GM12878 (cell line): ENCODE results near the gene CTDP1. TPM values are rescaled to one million over a fixed set of nuclear protein-coding genes. Genes with fewer than 3 reads are reported as not detected.

Source experiments
- ATAC-seq: fragments of 200-7000 bp; cut with Tn5 transposase; 3 replicates; pipeline ENCODE4 v1.9.1; 2020; ENCODE audit warnings: mild to moderate bottlenecking, moderate library complexity
- BruUV-seq: library from RNA; stranded (reverse); fragments of 400-500 nt; replicated peaks from 2 replicates; lab custom pipeline; 2021; lab: Mats Ljungman, UMichigan
- CTCF ChIA-PET: fragments of 300-600 bp; sonication (Branson Sonifier 250); formaldehyde crosslinking; extraction: SDS; loops from one replicate; lab custom pipeline; 2021; ENCODE audit warnings: inconsistent platforms; lab: Yijun Ruan, JAX
- POLR2A ChIA-PET: fragments of 350-600 bp; formaldehyde crosslinking; extraction: SDS; loops from one replicate; lab custom pipeline; 2021; ENCODE audit warnings: inconsistent platforms; lab: Charles Lee
- RAD21 ChIA-PET: fragments of 300-600 bp; sonication (Branson Sonifier 250); formaldehyde crosslinking; loops from one replicate; lab custom pipeline; 2023; ENCODE audit warnings: antibody characterized with exemption; ENCODE audit not compliant: unreplicated experiment; lab: Charles Lee
- SMC1A ChIA-PET: fragments of 300-600 bp; sonication (Branson Sonifier 250); formaldehyde crosslinking; loops from one replicate; lab custom pipeline; 2023; ENCODE audit not compliant: unreplicated experiment, uncharacterized antibody; lab: Charles Lee
- DNase-seq: peaks from one replicate; pipeline ENCODE4 v3.0.0-alpha.2; 2011; ENCODE audit warnings: low read depth, low spot score
- FAIRE-seq: peaks from 3 replicates; lab custom pipeline; 2011; peaks lifted over from hg19 to GRCh38; lab: Jason Lieb, UNC
- H2AFZ ChIP-seq: 2 replicates; pipeline ENCODE4 v1.6.0; 2011; ENCODE audit warnings: low read depth, low read length, control low read depth; ENCODE audit not compliant: control insufficient read depth
- H3K27ac ChIP-seq: 2 replicates; pipeline ENCODE4 v1.5.1; 2011; ENCODE audit warnings: control low read depth; ENCODE audit not compliant: control insufficient read depth, insufficient read depth
- H3K27me3 ChIP-seq, 2 experiments: replicated peaks in 1 of 2; 2 replicates each; pipeline versions ENCODE4 v1.6.0 to v1.6.1; 2011; ENCODE audit warnings: low read length in 1 of 2; ENCODE audit not compliant: control insufficient read depth in 2 of 2, insufficient read depth in 2 of 2
- H3K36me3 ChIP-seq, 2 experiments: 2 replicates each; pipeline ENCODE4 v1.5.1; 2011; ENCODE audit warnings: low read length in 1 of 2; ENCODE audit not compliant: control insufficient read depth in 2 of 2, insufficient read depth in 2 of 2
- H3K4me1 ChIP-seq: 2 replicates; pipeline ENCODE4 v1.6.1; 2011; ENCODE audit warnings: mild to moderate bottlenecking, low read length, moderate library complexity, mixed read lengths; ENCODE audit not compliant: control insufficient read depth, insufficient read depth
- H3K4me2 ChIP-seq: 2 replicates; pipeline ENCODE4 v1.6.0; 2011; ENCODE audit warnings: control low read depth; ENCODE audit not compliant: control insufficient read depth, insufficient read depth
- H3K4me3 ChIP-seq: fragments of 200-600 bp; sonication (generic); 2 replicates; pipeline ENCODE4 v1.5.1; 2016
- H3K79me2 ChIP-seq: 2 replicates; pipeline ENCODE4 v1.6.0; 2011; ENCODE audit warnings: low read length; ENCODE audit not compliant: control insufficient read depth, insufficient read depth
- H3K9ac ChIP-seq: 2 replicates; pipeline ENCODE4 v1.8.0; 2011; ENCODE audit warnings: low read length, control low read depth, mixed read lengths; ENCODE audit not compliant: control insufficient read depth, insufficient read depth
- H3K9me3 ChIP-seq: replicated peaks from 3 replicates; pipeline ENCODE4 v1.5.1; 2011; ENCODE audit warnings: mild to moderate bottlenecking, low read length; ENCODE audit not compliant: control insufficient read depth, insufficient read depth
- H4K20me1 ChIP-seq: 2 replicates; pipeline ENCODE4 v1.6.0; 2011; ENCODE audit not compliant: control insufficient read depth, insufficient read depth
- ASH2L ChIP-seq: fragments of 300-600, 200-600 bp; sonication (generic); IDR thresholded peaks from 2 replicates; pipeline ENCODE4 v1.6.1; 2017; ENCODE audit warnings: low read depth, mild to moderate bottlenecking, borderline replicate concordance
- ATF7 ChIP-seq: fragments of 450-650 bp; IDR thresholded peaks from 2 replicates; pipeline ENCODE4 v1.6.1; 2016; ENCODE audit warnings: low read depth, mild to moderate bottlenecking
- HDAC2 ChIP-seq: fragments of 200-600 bp; sonication (generic); IDR thresholded peaks from 2 replicates; pipeline ENCODE4 v1.6.1; 2017
- HDAC6 ChIP-seq: fragments of 200-600 bp; sonication (generic); IDR thresholded peaks from one replicate; pipeline ENCODE4 v1.8.0; 2017; ENCODE audit warnings: antibody characterized with exemption; ENCODE audit not compliant: unreplicated experiment
- IKZF1 ChIP-seq: fragments of 450-650 bp; conservative IDR thresholded peaks from 2 replicates; pipeline ENCODE4 v1.6.1; 2017; ENCODE audit warnings: antibody characterized with exemption, mild to moderate bottlenecking
- MEF2B ChIP-seq: fragments of 450-650 bp; IDR thresholded peaks from 2 replicates; pipeline ENCODE4 v1.6.1; 2018; ENCODE audit warnings: mild to moderate bottlenecking, moderate library complexity; ENCODE audit not compliant: partially characterized antibody, poor library complexity, severe bottlenecking
- NBN ChIP-seq: fragments of 450-650 bp; IDR thresholded peaks from 2 replicates; pipeline ENCODE4 v1.6.1; 2016
- NFXL1 ChIP-seq: fragments of 450-650 bp; IDR thresholded peaks from 2 replicates; pipeline ENCODE4 v1.6.1; 2017; ENCODE audit warnings: antibody characterized with exemption, mild to moderate bottlenecking, borderline replicate concordance
- NRF1 ChIP-seq: conservative IDR thresholded peaks from 2 replicates; pipeline ENCODE4 v1.6.1; 2011; ENCODE audit warnings: mild to moderate bottlenecking, low read depth, low read length, improper control_type of control experiment
- POU2F2 ChIP-seq: IDR thresholded peaks from 3 replicates; pipeline ENCODE4 v1.6.1; 2011; ENCODE audit warnings: low read depth, mild to moderate bottlenecking, low read length, borderline replicate concordance
- RBBP5 ChIP-seq: fragments of 200-600 bp; sonication (generic); conservative IDR thresholded peaks from 2 replicates; pipeline ENCODE4 v1.6.1; 2016
- RFX5 ChIP-seq: IDR thresholded peaks from 2 replicates; pipeline ENCODE4 v1.6.1; 2011; ENCODE audit warnings: low read depth, low read length, improper control_type of control experiment
- SIN3A ChIP-seq: IDR thresholded peaks from 2 replicates; pipeline ENCODE4 v1.6.1; 2012; ENCODE audit warnings: low read depth, low read length, improper control_type of control experiment
- SREBF1 ChIP-seq: IDR thresholded peaks from 2 replicates; pipeline ENCODE4 v1.6.1; 2012; ENCODE audit warnings: mild to moderate bottlenecking, low read length
- SRF ChIP-seq, 2 experiments: IDR thresholded peaks; 2 replicates each; pipeline ENCODE4 v1.6.1; 2011; ENCODE audit warnings: low read depth in 2 of 2, low read length in 2 of 2, mild to moderate bottlenecking in 1 of 2, moderate library complexity in 1 of 2
- WGBS: methylation state at CpG from one replicate; pipeline ENCODE4 v1.1.6; 2016; ENCODE audit warnings: low lambda C conversion rate; ENCODE audit not compliant: insufficient replicate concordance, insufficient coverage; ENCODE audit errors: missing lambda C conversion rate; 5-methylcytosine and 5-hydroxymethylcytosine counted together
- in situ Hi-C: fragments of 300-500 bp; cut with MboI; formaldehyde crosslinking; loops from 9 replicates; pipeline ENCODE4 v1.14.3; 2018; ENCODE audit warnings: mixed read lengths
- intact Hi-C: fragments of 100-400 bp; cut with micrococcal nuclease; formaldehyde crosslinking; loops from one replicate; pipeline ENCODE4 v1.14.2; 2022; ENCODE audit not compliant: unreplicated experiment
- polyA plus RNA-seq, 11 experiments: library from polyadenylated mRNA; depleted of rRNA in 4 of 11; unstranded in 6 of 11; stranded (reverse) in 5 of 11; fragments of >200 nt; fragmentation: Nextera tagmentation in 4 of 11; fragmentation: Illumina TruSeq in 1 of 11; extraction: Ambion mirVana in 4 of 11; extraction: Trizol in 1 of 11; gene quantifications; 1 replicate in 1 of 11; 2 replicates in 10 of 11; pipeline versions ENCODE4 v1.2.1 to v1.2.3, GENCODE V29; 2011 to 2016; ENCODE audit warnings: inconsistent platforms in 2 of 11, missing spikeins in 2 of 11, low read depth in 1 of 11
- total RNA-seq, 4 experiments: library from RNA; depleted of rRNA in 3 of 4; stranded (reverse); fragments of >200 nt in 3 of 4; fragmentation: Illumina TruSeq in 1 of 4; extraction: Trizol in 1 of 4; gene quantifications; 2 replicates each; pipeline versions ENCODE4 v1.2.1 to v1.2.3, GENCODE V29; 2013 to 2021
- TF ChIP-seq, protein P1 (sequence below): fragments of 450-650 bp; conservative IDR thresholded peaks from 2 replicates; pipeline ENCODE4 v1.6.1; 2017; ENCODE audit warnings: mild to moderate bottlenecking, moderate library complexity
- TF ChIP-seq, protein P2 (sequence below): fragments of 450-650 bp; formaldehyde crosslinking; IDR thresholded peaks from 2 replicates; pipeline ENCODE4 v1.4.0; 2020; ENCODE audit warnings: mild to moderate bottlenecking, moderate library complexity
- TF ChIP-seq, protein P3 (sequence below): IDR thresholded peaks from 2 replicates; pipeline ENCODE4 v1.6.1; 2011; ENCODE audit warnings: borderline replicate concordance, low read depth, mild to moderate bottlenecking, moderate library complexity, mixed read lengths, low read length; ENCODE audit not compliant: insufficient read depth; ENCODE audit errors: extremely low read length

Gene CTDP1
- total and polyA plus RNA-seq, 10 of the 15 experiments (the other 5 are each of a cell fraction or from before 2014, with no cell fraction given): 0.32 to 31.3 (median 8.8) TPM

DNA sequence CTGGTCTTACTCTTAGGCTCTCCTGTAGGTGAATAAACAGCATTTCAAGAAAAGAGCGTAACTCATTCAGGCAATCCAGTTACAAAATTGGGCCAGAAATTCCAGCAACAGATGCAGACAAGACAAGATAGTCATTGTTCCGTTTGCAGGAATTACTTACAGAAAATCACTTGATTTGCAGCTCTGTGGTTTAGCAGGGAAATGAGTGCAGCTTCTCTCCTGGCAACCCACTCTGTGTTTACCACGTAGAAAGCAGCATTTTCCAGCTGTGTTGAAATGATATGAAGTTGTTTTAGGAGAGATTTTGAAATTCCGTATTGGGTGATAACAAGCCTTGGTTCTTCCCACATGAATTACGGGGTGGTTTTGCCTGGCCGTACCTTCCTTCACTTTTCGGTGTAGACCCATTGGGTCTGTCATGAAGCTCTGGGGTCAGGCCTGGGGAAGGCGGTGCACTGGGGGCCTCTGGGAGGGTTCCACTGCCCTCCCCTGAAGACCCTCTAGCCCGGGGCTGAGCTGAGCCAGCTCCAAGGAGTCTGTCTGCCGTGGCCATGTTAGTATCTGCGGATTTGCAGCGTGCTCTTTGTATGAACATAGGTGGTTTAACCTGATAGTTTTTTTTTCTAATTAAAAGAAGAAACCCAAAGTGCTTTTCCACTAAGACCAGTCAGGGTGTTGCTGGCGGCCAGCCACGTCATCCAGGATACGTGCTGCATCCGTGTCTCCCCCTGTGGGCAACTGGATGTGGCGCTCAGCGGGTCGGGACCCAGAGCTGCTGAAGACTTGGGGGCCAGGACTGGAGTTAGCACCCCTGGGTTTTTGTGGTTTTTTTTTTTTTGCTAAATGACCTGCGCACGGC lies 59.2 kb downstream of the CTDP1 start:
- Histone ChIP-seq H4K20me1 (no peaks in the 10 kb centered on the region; the same call in 1 of the 2 replicates), H2AFZ (no peak overlapping the region)
- no TSS peak for BruUV-seq
- intact Hi-C loops: no loop called here
- WGBS: 97% methylated on average over 21 of the region's 21 CpGs
- TF ChIP-seq SIN3A: no peak
- TF ChIP-seq MEF2B: no peak
- no peak for TF ChIP-seq NFXL1
- no peak for TF ChIP-seq HDAC2
- TF ChIP-seq, protein P1, sequence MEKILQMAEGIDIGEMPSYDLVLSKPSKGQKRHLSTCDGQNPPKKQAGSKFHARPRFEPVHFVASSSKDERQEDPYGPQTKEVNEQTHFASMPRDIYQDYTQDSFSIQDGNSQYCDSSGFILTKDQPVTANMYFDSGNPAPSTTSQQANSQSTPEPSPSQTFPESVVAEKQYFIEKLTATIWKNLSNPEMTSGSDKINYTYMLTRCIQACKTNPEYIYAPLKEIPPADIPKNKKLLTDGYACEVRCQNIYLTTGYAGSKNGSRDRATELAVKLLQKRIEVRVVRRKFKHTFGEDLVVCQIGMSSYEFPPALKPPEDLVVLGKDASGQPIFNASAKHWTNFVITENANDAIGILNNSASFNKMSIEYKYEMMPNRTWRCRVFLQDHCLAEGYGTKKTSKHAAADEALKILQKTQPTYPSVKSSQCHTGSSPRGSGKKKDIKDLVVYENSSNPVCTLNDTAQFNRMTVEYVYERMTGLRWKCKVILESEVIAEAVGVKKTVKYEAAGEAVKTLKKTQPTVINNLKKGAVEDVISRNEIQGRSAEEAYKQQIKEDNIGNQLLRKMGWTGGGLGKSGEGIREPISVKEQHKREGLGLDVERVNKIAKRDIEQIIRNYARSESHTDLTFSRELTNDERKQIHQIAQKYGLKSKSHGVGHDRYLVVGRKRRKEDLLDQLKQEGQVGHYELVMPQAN: no peak
- no peak for TF ChIP-seq NRF1
- TF ChIP-seq RFX5: no peak
- TF ChIP-seq HDAC6: no peak
- TF ChIP-seq, protein P2, sequence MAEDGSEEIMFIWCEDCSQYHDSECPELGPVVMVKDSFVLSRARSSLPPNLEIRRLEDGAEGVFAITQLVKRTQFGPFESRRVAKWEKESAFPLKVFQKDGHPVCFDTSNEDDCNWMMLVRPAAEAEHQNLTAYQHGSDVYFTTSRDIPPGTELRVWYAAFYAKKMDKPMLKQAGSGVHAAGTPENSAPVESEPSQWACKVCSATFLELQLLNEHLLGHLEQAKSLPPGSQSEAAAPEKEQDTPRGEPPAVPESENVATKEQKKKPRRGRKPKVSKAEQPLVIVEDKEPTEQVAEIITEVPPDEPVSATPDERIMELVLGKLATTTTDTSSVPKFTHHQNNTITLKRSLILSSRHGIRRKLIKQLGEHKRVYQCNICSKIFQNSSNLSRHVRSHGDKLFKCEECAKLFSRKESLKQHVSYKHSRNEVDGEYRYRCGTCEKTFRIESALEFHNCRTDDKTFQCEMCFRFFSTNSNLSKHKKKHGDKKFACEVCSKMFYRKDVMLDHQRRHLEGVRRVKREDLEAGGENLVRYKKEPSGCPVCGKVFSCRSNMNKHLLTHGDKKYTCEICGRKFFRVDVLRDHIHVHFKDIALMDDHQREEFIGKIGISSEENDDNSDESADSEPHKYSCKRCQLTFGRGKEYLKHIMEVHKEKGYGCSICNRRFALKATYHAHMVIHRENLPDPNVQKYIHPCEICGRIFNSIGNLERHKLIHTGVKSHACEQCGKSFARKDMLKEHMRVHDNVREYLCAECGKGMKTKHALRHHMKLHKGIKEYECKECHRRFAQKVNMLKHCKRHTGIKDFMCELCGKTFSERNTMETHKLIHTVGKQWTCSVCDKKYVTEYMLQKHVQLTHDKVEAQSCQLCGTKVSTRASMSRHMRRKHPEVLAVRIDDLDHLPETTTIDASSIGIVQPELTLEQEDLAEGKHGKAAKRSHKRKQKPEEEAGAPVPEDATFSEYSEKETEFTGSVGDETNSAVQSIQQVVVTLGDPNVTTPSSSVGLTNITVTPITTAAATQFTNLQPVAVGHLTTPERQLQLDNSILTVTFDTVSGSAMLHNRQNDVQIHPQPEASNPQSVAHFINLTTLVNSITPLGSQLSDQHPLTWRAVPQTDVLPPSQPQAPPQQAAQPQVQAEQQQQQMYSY (CRISPR knock-in tag): no peak
- TF ChIP-seq SREBF1: no peak
- TF ChIP-seq, protein P3, sequence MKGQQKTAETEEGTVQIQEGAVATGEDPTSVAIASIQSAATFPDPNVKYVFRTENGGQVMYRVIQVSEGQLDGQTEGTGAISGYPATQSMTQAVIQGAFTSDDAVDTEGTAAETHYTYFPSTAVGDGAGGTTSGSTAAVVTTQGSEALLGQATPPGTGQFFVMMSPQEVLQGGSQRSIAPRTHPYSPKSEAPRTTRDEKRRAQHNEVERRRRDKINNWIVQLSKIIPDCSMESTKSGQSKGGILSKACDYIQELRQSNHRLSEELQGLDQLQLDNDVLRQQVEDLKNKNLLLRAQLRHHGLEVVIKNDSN: no peak
- no peak for TF ChIP-seq SRF (IDR thresholded peaks at IDR 0.05; ENCODE audit: low read depth in 2 of 2, low read length in 2 of 2)
- TF ChIP-seq POU2F2: no peak
- TF ChIP-seq RBBP5: no peak
- no peak for TF ChIP-seq NBN
- TF ChIP-seq ATF7: no peak
- no peak for TF ChIP-seq ASH2L
- no peak for TF ChIP-seq IKZF1
- TF ChIP-seq, all 136 proteins: peak for 0
- H3K9ac ChIP-seq: no peak overlapping the region
- no peak overlapping the region for H3K27ac ChIP-seq
- ChIA-PET CTCF (no interaction called here), POLR2A (no interaction called here), SMC1A (no interaction called here), RAD21 (no interaction called here)
- H3K4me2 ChIP-seq: no peak overlapping the region
- no peak for FAIRE-seq
- peaks cover 18 to 23% of the 10 kb centered on the region in 2 experiments; a peak in 3 of 4 replicates for H3K36me3 ChIP-seq
- H3K4me1 ChIP-seq: no peaks in the 10 kb centered on the region
- no peak for ATAC-seq
- in situ Hi-C loops: no loop called here
- H3K4me3 ChIP-seq: no peak overlapping the region
- DNase-seq: no peak
- no peaks in the 10 kb centered on the region for H3K79me2 ChIP-seq
- no peaks in the 10 kb centered on the region for H3K27me3 ChIP-seq
- H3K9me3 ChIP-seq: no peaks in the 10 kb centered on the region
